H1 (cell line): ENCODE data around the gene GABRA4. TPM values are rescaled to one million over a fixed set of nuclear protein-coding genes. Genes with fewer than 3 reads are reported as not detected.

Experiments used
- CTCF ChIA-PET: fragments of 300-600 bp; sonication (Branson Sonifier 250); formaldehyde crosslinking; loops from one replicate; lab custom pipeline; 2021; ENCODE audit not compliant: partially characterized antibody; lab: Charles Lee
- POLR2A ChIA-PET: fragments of 300-600 bp; sonication (Branson Sonifier 250); formaldehyde crosslinking; loops from one replicate; lab custom pipeline; 2021; ENCODE audit warnings: inconsistent platforms; ENCODE audit not compliant: partially characterized antibody; lab: Charles Lee
- DNase-seq, 2 experiments: peaks; one replicate each; pipeline versions ENCODE4 v3.0.0 to v3.0.0-alpha.2; 2010 to 2022; ENCODE audit warnings: low spot score in 2 of 2, low read depth in 1 of 2, mixed read lengths in 1 of 2
- FAIRE-seq: peaks from 2 replicates; lab custom pipeline; 2011; peaks lifted over from hg19 to GRCh38; lab: Jason Lieb, UNC
- H2AFZ ChIP-seq: 2 replicates; pipeline ENCODE4 v1.8.1; 2012; ENCODE audit warnings: low read length, inconsistent platforms
- H2AK5ac ChIP-seq: 2 replicates; pipeline ENCODE4 v1.6.1; 2013; ENCODE audit warnings: low read depth, low read length
- H2BK120ac ChIP-seq: replicated peaks from 2 replicates; pipeline ENCODE3; 2013; ENCODE audit warnings: low read depth, low read length, inconsistent platforms
- H2BK12ac ChIP-seq: 2 replicates; pipeline ENCODE4 v1.6.1; 2013; ENCODE audit warnings: low read depth, low read length
- H2BK15ac ChIP-seq: 2 replicates; pipeline ENCODE4 v1.6.1; 2013; ENCODE audit warnings: low read length
- H2BK20ac ChIP-seq: 2 replicates; pipeline ENCODE4 v1.6.1; 2013; ENCODE audit warnings: low read length
- H2BK5ac ChIP-seq: 2 replicates; pipeline ENCODE4 v1.6.1; 2013; ENCODE audit warnings: low read depth, low read length
- H3K14ac ChIP-seq: 2 replicates; pipeline ENCODE4 v1.6.1; 2013; ENCODE audit warnings: inconsistent platforms; ENCODE audit not compliant: insufficient read length
- H3K18ac ChIP-seq: 2 replicates; pipeline ENCODE4 v1.6.1; 2013; ENCODE audit warnings: low read length; ENCODE audit errors: extremely low read depth
- H3K23ac ChIP-seq: 2 replicates; pipeline ENCODE4 v1.6.1; 2013; ENCODE audit warnings: inconsistent platforms; ENCODE audit not compliant: insufficient read length
- H3K23me2 ChIP-seq: 2 replicates; pipeline ENCODE4 v1.6.1; 2013; ENCODE audit warnings: low read depth, low read length
- H3K27ac ChIP-seq: 2 replicates; pipeline ENCODE4 v1.6.1; 2011; ENCODE audit warnings: low read depth, low read length, inconsistent platforms
- H3K27me3 ChIP-seq, 4 experiments: replicated peaks in 1 of 4; 1 replicate in 1 of 4; 2 replicates in 3 of 4; pipeline versions ENCODE4 v1.6.1 to v1.8.1; 2011 to 2013; ENCODE audit warnings: low read length in 3 of 4, mild to moderate bottlenecking in 3 of 4, inconsistent platforms in 2 of 4, mixed read lengths in 2 of 4, moderate library complexity in 1 of 4; ENCODE audit not compliant: control insufficient read depth in 3 of 4, insufficient read depth in 3 of 4; ENCODE audit errors: extremely low read depth in 1 of 4
- H3K36me3 ChIP-seq, 4 experiments: 2 replicates each; pipeline versions ENCODE4 v1.6.1 to v1.8.1; 2011 to 2013; ENCODE audit warnings: mild to moderate bottlenecking in 4 of 4, low read length in 3 of 4, moderate library complexity in 2 of 4, control low read depth in 1 of 4, inconsistent platforms in 1 of 4; ENCODE audit not compliant: insufficient read depth in 4 of 4, control insufficient read depth in 2 of 4
- H3K4ac ChIP-seq: replicated peaks from 2 replicates; pipeline ENCODE3; 2013; ENCODE audit warnings: low read length, low read depth, mixed read lengths, inconsistent platforms; ENCODE audit not compliant: insufficient read length
- H3K4me1 ChIP-seq, 4 experiments: replicated peaks in 1 of 4; 1 replicate in 1 of 4; 2 replicates in 3 of 4; pipeline versions ENCODE4 v1.6.1 to v1.8.1; 2011 to 2013; ENCODE audit warnings: low read length in 3 of 4, inconsistent platforms in 2 of 4, mixed read lengths in 1 of 4; ENCODE audit not compliant: insufficient read depth in 4 of 4, control insufficient read depth in 3 of 4
- H3K4me2 ChIP-seq, 2 experiments: 2 replicates each; pipeline versions ENCODE4 v1.6.1 to v1.8.1; 2011 to 2013; ENCODE audit warnings: low read depth in 2 of 2, low read length in 2 of 2, control low read depth in 1 of 2, inconsistent platforms in 1 of 2, mild to moderate bottlenecking in 1 of 2; ENCODE audit not compliant: insufficient read depth in 1 of 2
- H3K4me3 ChIP-seq, 4 experiments: fragments of 200-600, 300-600 bp in 1 of 4; sonication (generic), shearing (Covaris generic), sonication (Bioruptor Twin) in 1 of 4; 2 replicates each; pipeline versions ENCODE4 v1.5.1 to v1.8.1; 2011 to 2016; ENCODE audit warnings: low read length in 4 of 4, low read depth in 3 of 4, control low read depth in 2 of 4, inconsistent platforms in 2 of 4, mild to moderate bottlenecking in 2 of 4, mixed read lengths in 1 of 4, moderate library complexity in 1 of 4; ENCODE audit not compliant: insufficient read depth in 2 of 4; ENCODE audit errors: extremely low read depth in 1 of 4
- H3K56ac ChIP-seq: replicated peaks from 2 replicates; pipeline ENCODE3; 2013; ENCODE audit warnings: low read depth, mild to moderate bottlenecking, mixed read lengths, low read length, inconsistent platforms; ENCODE audit not compliant: insufficient read length
- H3K79me1 ChIP-seq: 2 replicates; pipeline ENCODE4 v1.6.1; 2013; ENCODE audit warnings: low read depth, low read length, control low read depth
- H3K79me2 ChIP-seq, 2 experiments: 2 replicates each; pipeline versions ENCODE4 v1.6.1 to v1.8.1; 2012 to 2013; ENCODE audit warnings: low read length in 2 of 2, mild to moderate bottlenecking in 2 of 2, inconsistent platforms in 1 of 2; ENCODE audit not compliant: insufficient read depth in 2 of 2, control insufficient read depth in 1 of 2
- H3K9ac ChIP-seq, 4 experiments: replicated peaks in 1 of 4; 1 replicate in 1 of 4; 2 replicates in 3 of 4; pipeline versions ENCODE4 v1.6.1 to v1.8.1; 2011 to 2013; ENCODE audit warnings: low read depth in 3 of 4, low read length in 3 of 4, control low read depth in 2 of 4, mild to moderate bottlenecking in 2 of 4, moderate library complexity in 2 of 4, inconsistent platforms in 1 of 4; ENCODE audit errors: extremely low read depth in 1 of 4
- H3K9me3 ChIP-seq, 2 experiments: 2 replicates each; pipeline versions ENCODE4 v1.6.1 to v1.8.1; 2012 to 2013; ENCODE audit warnings: mild to moderate bottlenecking in 2 of 2, moderate library complexity in 2 of 2, control low read depth in 1 of 2, inconsistent platforms in 1 of 2, low read depth in 1 of 2, low read length in 1 of 2, mixed read lengths in 1 of 2; ENCODE audit not compliant: insufficient read depth in 2 of 2
- H4K20me1 ChIP-seq, 2 experiments: replicated peaks in 1 of 2; 2 replicates each; pipeline versions ENCODE3 to v1.8.1; 2011 to 2013; ENCODE audit warnings: inconsistent platforms in 2 of 2, low read length in 2 of 2, mild to moderate bottlenecking in 1 of 2; ENCODE audit not compliant: insufficient read depth in 2 of 2, control insufficient read depth in 1 of 2
- H4K5ac ChIP-seq: 2 replicates; pipeline ENCODE4 v1.6.1; 2013; ENCODE audit warnings: low read length, low read depth, mixed read lengths, inconsistent platforms; ENCODE audit not compliant: insufficient read length
- H4K8ac ChIP-seq: 2 replicates; pipeline ENCODE4 v1.8.0; 2013; ENCODE audit warnings: mild to moderate bottlenecking, moderate library complexity, low read length, inconsistent platforms; ENCODE audit not compliant: insufficient read depth; ENCODE audit errors: extremely low read depth
- H4K91ac ChIP-seq: replicated peaks from 2 replicates; pipeline ENCODE3; 2013; ENCODE audit warnings: low read length, mixed read lengths, inconsistent platforms; ENCODE audit not compliant: insufficient read length
- CEBPB ChIP-seq: IDR thresholded peaks from 2 replicates; pipeline ENCODE4 v1.6.1; 2012; ENCODE audit warnings: low read depth, low read length
- SUZ12 ChIP-seq: fragments of 200-600 bp; sonication (generic); IDR thresholded peaks from 2 replicates; pipeline ENCODE4 v1.6.1; 2012; ENCODE audit warnings: mild to moderate bottlenecking, inconsistent platforms, low read length, moderate library complexity, mixed read lengths
- WGBS, 2 experiments: shearing (Covaris generic) in 1 of 2; methylation state at CpG; one replicate each; pipeline versions ENCODE4 v1.1.6 to v1.1.7; 2013 to 2015; ENCODE audit warnings: low lambda C conversion rate in 2 of 2, mixed read lengths in 2 of 2, inconsistent platforms in 1 of 2, low coverage in 1 of 2, missing lambda C conversion rate in 1 of 2; ENCODE audit not compliant: insufficient replicate concordance in 2 of 2, insufficient coverage in 1 of 2, insufficient read length in 1 of 2; ENCODE audit errors: extremely low coverage in 1 of 2, missing lambda C conversion rate in 1 of 2; 5-methylcytosine and 5-hydroxymethylcytosine counted together
- polyA plus RNA-seq, 7 experiments: library from polyadenylated mRNA; depleted of rRNA in 3 of 7; stranded (reverse) in 5 of 7; unstranded in 2 of 7; fragments of >200 nt in 5 of 7; fragments of 200-250 nt in 2 of 7; gene quantifications; 1 replicate in 5 of 7; 2 replicates in 1 of 7; 4 replicates in 1 of 7; pipeline versions ENCODE4 v1.2.1 to v1.2.3, GENCODE V29; 2011 to 2013; ENCODE audit warnings: missing spikeins in 2 of 7, mixed read lengths in 2 of 7
- total RNA-seq: library from RNA; stranded (reverse); fragmentation: NEBNext Ultra II Directional; extraction: Animal tissue kit (Norgen Biotek cat#: 25700); gene quantifications from 2 replicates; pipeline ENCODE4 v1.2.1, GENCODE V29; 2021

The GABRA4 gene
- total and polyA plus RNA-seq, 2 of the 8 experiments (the other 6 are each of a cell fraction or from before 2014, with no cell fraction given): 0.09 to 0.37 TPM

DNA sequence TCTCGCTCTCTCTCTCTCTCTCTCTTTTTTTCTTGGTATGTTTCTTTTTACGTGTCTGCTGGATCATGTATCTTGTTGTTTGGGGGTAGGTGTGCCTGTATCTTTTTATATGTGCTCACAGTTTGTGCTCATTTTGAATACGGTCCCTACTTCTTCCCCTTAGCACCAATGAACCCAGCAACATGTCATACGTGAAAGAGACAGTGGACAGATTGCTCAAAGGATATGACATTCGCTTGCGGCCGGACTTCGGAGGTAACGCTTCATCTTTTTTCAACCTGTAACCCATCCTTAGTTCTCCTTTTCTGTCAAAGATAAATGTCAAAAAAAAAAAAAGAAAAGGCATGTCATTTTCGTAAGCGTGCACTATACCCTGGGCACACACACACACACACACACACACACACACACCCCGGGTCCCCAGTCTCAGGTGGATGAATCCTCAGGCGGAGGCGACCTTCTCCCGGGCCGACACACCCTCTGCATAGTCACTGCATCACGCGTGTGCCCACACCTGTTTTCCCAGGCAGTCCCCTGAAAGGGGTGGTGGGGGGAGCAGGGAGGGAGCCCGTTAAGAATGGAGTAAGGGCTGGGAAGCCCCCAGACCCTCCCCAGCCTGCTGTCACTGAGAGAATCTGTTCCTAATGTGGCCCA lies 38.5 kb upstream of the GABRA4 start:
- CTCF ChIA-PET: interaction anchor here (1.0 to 3.1 kb wide), 7 partner anchors 20 to 510 kb away, joined by 3 to 11 read pairs (median 3); no protein-coding TSS in a partner anchor
- no peak overlapping the region for H4K91ac ChIP-seq
- H4K8ac ChIP-seq: no peak overlapping the region
- H3K56ac ChIP-seq: no peak overlapping the region
- no peak overlapping the region for H3K18ac ChIP-seq
- H2BK120ac ChIP-seq: no peak overlapping the region
- H4K20me1 ChIP-seq: no peaks in the 10 kb centered on the region
- H3K14ac ChIP-seq: no peak overlapping the region
- H3K27ac ChIP-seq: no peak overlapping the region
- DNase-seq (no peak), FAIRE-seq (no peak)
- H3K36me3 ChIP-seq: no peaks in the 10 kb centered on the region
- no peak overlapping the region for H2BK20ac ChIP-seq
- H4K5ac ChIP-seq: no peak overlapping the region
- H3K27me3 ChIP-seq: peaks cover 0 to 10% (median 8%) of the 10 kb centered on the region in 4 experiments; a peak in 5 of 7 replicates
- H3K4me2 ChIP-seq: peak overlapping the region; percentile 95 to 100
- H2AK5ac ChIP-seq: no peak overlapping the region
- H3K23me2 ChIP-seq: peaks cover 18% of the 10 kb centered on the region
- H3K4me3 ChIP-seq: peak overlapping the region; percentile 74 to 95 (median 80)
- H2BK5ac ChIP-seq: no peak overlapping the region
- H3K79me1 ChIP-seq: no peaks in the 10 kb centered on the region
- peak overlapping the region; percentile 90; the same call in 1 of the 2 replicates for H2AFZ ChIP-seq
- no peak overlapping the region for H3K23ac ChIP-seq
- no peak overlapping the region for H3K9ac ChIP-seq
- POLR2A ChIA-PET: no interaction called here
- H2BK12ac ChIP-seq: no peak overlapping the region
- WGBS, 2 experiments: 7% methylated on average over 15 of the region's 19 CpGs; no CpG with 5 or more reads in 1 of the 2 experiments
- peaks cover 0 to 6% (median 5%) of the 10 kb centered on the region in 4 experiments; a peak in 4 of 7 replicates for H3K4me1 ChIP-seq
- peak; percentile 48; the same call in 1 of the 2 replicates for TF ChIP-seq SUZ12
- TF ChIP-seq CEBPB: no peak
- no peak overlapping the region for H2BK15ac ChIP-seq
- H3K79me2 ChIP-seq: no peaks in the 10 kb centered on the region
- H3K9me3 ChIP-seq: no peaks in the 10 kb centered on the region
- H3K4ac ChIP-seq: no peak overlapping the region
